HG02938 (cell line): ENCODE results near the gene TRPM8.

Source experiments
- ATAC-seq: cut with Tn5 transposase; IDR thresholded peaks from one replicate; pipeline ENCODE4 v1.9.1; 2021; ENCODE audit warnings: mild to moderate bottlenecking, moderate library complexity; ENCODE audit not compliant: unreplicated experiment

The TRPM8 gene

DNA sequence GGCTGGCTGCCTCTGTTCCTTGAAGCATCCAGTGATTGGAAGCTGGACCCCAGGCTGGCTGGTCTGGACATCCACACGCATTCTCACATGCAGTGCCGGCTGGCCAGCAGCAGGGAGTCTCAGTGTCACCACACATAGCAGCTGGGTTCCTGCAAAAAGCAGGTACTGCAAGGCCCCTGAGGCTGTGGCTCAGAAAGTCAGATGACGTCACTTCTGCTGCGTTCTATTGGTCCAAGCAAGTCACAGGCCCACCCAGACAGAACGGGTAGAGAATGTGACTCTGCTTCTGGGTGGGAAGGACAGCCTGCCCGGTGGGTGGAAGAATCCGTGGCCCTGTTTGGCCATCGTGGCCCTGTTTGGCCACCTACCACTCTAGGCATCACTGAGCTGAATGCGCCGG lies 82.0 kb downstream of the TRPM8 start:
- ATAC-seq: no peak

DNA sequence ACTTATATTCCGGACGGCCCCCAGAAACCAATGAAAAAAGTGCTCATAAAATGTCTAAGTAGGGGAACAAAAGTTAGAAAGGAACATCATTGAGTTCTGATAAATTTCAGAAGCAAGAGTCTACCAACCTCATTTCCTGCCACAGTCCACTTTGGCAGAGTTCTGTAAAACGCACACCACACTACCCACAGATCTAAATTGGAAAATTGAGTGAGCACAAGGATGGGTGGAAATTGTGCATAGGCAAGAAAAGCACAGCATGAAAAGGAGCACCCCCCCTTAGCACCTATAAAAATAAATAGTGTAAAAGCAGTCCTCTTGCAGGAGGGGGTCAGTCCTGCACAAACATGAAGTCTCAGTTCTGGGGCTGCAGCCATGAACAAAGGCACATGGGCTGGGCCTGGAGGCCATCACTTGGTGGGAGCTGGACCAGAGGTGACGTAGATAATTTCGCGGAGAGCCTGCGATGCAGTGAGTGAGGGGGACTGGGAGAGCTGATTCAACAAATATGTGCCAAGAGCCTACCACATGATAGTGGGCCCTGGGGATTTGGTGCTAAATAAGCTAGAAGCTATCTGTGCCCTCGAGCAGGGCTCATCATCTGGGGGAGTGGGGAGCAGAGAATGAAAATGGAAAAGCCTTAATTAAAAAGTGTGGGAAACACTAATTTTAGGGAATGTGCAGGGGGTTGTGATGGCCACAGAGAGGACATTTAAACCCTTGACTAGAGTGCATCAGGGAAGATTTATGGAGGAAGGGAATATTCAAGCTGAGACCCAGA lies 84.4 kb downstream of the TRPM8 start:
- no peak for ATAC-seq

DNA sequence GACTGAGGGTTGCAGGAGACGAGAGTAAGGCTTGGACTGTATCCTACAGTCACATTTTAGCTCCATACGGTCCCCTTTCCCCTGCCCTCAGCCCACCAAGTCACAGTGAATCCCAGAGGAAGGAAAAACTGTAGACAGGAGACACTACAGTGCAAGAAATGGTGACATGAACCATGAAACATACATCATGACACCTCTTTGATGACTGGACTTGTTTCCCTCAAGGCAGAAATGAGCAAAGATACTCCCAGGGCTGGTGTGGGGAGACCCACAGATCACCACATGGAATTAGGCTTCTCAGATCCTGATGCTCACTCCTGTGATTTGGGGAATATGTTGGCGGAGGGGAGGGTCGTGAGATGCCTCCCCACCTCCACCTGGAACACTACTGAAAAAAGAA lies 85.1 kb downstream of the TRPM8 start:
- ATAC-seq: no peak

- no peak for ATAC-seq
Observed at GRCh38 chr2:234003972-234004617, 86.9 kb downstream of the TRPM8 start.

DNA sequence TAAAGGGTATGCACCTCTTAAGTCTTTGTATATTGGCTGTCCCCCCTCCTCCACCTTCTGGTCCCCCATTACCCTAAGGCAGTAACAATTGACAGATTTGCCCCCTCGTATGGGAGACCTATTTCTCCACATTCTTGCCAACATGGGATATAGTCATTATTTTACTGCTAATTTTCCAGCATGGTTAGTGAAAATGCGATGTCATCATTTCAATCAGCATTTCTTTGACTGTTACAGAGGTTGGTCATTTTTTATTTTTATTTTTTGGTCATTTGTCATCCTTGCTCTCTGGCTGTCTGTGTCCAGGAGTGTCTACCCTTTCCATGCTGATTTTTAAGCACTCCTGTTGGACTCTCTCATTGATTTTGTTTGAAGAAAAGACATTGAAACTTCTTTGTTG lies 88.0 kb downstream of the TRPM8 start:
- no peak for ATAC-seq

DNA sequence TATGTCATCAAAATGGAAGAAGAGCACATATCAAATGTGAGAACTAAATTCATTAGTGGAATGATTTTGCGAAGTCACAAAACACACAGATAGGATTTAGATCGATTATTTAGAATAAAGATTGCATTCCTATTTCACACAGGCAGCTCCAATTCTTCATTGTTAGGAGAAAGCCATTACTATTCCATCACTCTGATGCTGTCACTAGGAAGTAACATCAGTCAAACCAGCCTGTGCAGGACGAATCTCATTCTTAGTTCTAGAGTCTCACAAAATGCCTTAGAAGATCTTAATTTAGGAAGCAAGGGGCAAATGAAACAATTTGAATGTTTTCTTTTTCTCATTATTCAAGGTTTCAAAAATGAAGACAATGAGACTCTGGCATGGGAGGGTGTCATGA lies 89.3 kb downstream of the TRPM8 start:
- no peak for ATAC-seq

- ATAC-seq: no peak
Observed at GRCh38 chr2:234014427-234014826, 97.3 kb downstream of the TRPM8 start.

DNA sequence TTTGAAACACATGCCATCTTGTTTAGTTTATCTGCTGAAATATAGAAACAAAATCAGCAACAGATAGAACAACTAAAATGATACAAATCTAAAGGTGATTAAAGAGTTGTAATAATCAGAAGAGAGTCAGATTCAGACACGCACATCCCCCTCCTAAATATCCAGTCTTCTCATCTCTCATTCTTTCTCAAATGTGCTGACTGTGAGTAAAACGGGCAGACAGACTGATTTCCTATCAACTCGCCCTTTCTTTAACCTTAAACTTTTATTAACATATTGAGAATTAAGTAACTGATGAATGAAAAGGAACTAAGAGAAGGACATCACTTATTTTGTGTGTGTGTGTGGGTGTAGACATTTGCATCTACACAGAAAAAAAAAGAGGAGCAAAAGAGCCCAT lies 98.7 kb downstream of the TRPM8 start:
- ATAC-seq: no peak

GRCh38 chr2:234019896-234020295 lies 102.7 kb downstream of the TRPM8 start:
- no peak for ATAC-seq

DNA sequence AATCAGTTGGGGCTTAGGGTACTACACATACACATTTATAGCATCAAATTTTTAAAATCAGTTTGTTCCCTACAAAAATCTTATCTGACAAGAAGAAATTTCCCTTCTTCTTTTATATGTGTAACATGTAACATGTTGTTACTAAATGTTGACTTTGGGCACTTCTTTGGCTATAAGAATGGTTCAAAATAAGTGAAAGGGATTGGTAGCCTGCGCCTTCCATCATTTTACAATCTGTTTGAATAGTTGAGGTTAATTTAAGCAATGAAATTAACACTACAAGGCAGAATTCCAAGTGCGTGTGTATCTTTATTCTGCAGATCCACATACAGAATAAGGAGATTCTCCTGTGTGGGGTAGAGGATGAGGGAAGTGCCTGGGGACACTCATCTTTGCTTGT lies 103.2 kb downstream of the TRPM8 start:
- ATAC-seq: no peak

DNA sequence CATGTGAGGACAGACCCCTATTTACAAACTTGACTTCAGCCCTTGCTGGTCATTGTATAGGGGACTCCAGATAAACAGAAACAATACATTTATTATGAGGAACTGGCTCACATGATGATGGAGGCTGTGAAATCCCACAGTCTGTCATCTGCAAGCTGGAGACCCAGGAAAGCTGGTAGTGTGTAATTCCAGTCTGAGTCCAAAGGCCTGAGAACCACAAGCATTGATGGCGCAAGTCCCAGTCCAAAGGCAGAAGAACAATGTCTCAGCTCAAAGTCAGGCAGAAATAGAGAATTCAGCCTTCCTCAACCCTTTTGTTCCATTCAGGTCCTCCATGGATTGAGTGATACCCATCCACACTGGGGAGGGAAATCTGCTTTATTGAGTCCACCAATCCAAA lies 105.3 kb downstream of the TRPM8 start:
- no peak for ATAC-seq

DNA sequence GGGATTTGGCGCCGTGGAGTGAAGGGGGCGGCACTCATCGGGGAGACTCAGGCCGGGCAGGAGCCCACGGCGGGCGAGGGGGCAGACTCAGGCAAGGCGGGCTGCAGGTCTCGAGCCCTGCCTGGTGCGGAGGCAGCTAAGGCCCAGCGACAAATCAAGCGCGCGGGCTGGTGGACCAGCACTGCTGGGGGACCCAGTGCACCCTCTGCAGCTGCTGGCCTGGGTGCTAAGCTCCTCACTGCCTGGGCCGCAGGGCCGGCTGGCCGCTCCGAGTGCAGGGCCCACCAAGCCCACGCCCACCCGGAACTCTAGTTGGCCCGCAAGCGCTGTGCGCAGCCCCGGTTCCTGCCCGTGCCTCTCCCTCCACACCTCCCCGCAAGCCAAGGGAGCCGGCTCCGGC lies 107.1 kb downstream of the TRPM8 start:
- no peak for ATAC-seq

GRCh38 chr2:234025466-234025865 lies 108.3 kb downstream of the TRPM8 start:
- no peak for ATAC-seq

GRCh38 chr2:234025891-234026401 lies 108.8 kb downstream of the TRPM8 start:
- no peak for ATAC-seq

DNA sequence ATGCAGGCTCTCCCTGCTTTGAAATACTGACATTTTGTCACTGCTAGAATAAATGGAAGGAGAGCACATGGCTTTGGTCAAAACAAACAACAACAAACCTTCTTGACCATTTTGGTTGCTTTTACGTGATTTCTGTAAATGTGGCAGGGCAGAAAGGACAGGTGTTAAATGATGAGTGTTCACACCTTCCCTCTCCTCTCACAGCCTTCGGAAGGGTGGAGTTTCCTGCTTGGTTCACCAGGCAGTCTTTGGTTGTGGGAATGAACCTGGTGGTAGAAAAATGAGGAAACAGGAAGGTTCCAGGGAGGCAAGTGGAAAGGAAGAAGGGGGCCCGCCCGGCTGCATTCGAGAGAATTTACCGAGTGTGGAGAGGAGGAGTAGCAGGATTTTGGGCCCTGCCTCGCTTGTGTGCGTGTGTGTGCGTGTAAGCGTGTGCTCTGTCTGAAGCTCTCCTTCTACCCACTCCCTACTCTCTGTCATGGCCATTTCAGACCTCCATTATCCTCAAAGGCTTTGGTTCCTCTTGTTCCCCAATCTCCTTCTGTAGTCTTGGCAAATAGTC lies 109.6 kb downstream of the TRPM8 start:
- ATAC-seq: no peak

DNA sequence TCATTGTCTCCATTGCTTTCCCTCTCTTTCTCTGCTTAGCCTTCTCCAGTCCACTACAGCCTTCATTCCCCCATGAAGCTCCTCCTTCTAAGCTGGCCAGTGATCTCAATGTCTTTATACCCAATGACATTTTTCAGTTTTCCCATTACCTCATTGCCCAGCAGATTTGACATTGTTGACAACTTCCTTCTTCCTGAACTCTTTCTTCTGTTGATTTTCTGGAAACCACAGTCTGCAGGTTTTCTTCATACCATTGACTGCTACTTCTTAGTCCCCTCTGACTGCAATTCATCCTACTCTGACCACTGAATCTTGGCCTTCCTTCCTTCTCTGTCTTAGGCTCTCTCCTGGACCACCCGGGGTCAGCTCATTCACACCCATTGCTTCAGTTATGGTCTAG lies 110.5 kb downstream of the TRPM8 start:
- ATAC-seq: no peak

DNA sequence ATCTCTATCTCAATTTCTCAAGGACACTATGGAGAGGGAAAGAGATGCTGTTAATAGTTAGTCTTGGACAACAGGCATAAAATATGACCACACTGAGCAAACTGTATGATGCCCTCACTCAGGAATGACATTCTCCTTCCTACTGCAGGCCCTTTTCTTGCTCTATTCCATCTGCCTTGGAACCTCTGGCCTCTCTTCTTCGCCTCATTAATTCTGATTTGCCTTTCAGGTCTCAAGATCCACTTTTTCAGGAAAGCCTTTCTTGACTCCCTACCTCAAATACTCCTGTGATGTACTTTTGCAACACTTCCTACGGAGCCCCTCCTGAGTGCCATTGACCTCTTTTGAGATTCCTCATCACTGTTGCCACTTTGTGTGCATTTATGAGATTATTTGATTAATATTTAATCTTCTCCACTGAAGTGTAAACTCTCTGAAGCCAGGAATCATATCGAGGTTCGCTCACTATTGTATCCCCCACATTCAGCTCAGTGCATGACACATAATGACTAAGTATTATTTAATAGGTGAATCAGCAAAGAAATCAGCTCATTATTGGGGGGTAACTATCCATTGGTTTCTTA lies 112.1 kb downstream of the TRPM8 start:
- ATAC-seq: no peak

- no peak for ATAC-seq
Observed at GRCh38 chr2:234031207-234031606, 114.0 kb downstream of the TRPM8 start.

DNA sequence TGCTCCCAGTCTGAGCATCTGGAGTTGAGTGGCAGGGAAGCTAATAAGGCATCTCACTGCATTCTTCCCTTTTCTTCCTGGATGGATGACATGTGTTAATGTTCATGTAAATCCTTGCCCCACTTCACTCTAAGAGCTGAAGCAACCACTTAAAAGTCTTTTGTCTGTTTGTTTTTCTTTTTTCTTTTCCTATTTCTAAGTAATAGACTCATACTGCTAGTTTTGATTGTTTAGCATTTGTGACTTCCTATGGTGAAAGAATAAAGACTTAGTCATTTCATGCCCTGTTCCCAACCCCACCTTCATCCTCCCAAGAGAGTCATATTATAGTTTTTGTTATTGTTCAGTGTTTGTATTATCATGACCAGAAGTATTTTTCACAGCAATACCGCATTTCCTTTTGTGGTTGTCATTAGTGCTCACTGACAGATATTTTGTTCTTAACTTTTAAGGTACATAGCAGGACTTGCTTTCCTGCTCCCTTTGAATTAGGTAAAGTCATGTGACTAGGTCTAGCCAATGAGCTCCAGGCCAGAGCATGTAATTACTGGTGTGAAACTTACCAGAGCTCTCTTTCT lies 115.2 kb downstream of the TRPM8 start:
- no peak for ATAC-seq

DNA sequence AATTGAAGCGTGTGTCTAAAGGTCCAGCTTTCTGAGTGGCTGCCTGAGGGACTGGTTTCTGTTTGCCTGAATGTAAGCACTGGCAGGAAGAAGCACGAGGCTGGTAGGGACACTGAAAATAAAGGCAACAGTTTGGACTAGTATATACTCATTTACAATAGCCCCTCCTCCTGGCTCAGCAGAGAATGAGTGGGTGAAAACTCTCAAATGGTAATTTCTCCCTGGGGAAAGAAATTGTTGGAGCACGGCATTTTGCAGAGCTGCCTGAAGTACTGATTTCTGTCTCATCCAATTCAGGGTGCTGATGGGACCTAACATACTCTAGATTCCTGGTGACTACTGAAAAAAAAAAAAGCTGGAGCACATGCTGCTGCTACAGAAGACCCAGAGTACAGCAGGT lies 116.0 kb downstream of the TRPM8 start:
- no peak for ATAC-seq

GRCh38 chr2:234033885-234034284 lies 116.7 kb downstream of the TRPM8 start:
- ATAC-seq: no peak
